HepG2 (cell line): ENCODE data around the gene METTL15. TPM values are rescaled to one million over a fixed set of nuclear protein-coding genes. Genes with fewer than 3 reads are reported as not detected.
A peak's percentile ranks its signal among the peaks of the same experiment; 100 is the strongest.

Source experiments
- ATAC-seq: fragments of 200-7000 bp; cut with Tn5 transposase; 3 replicates; pipeline ENCODE4 v1.9.1; 2020; ENCODE audit warnings: mild to moderate bottlenecking, moderate library complexity
- BruUV-seq: library from RNA; stranded (reverse); fragments of 400-500 nt; replicated peaks from 2 replicates; lab custom pipeline; 2021; lab: Mats Ljungman, UMichigan
- CTCF ChIA-PET: fragments of 300-600 bp; formaldehyde crosslinking; extraction: SDS; loops from one replicate; lab custom pipeline; 2021; ENCODE audit warnings: low total read pairs, inconsistent platforms, low intra/inter-chr PET ratio; lab: Yijun Ruan, JAX
- POLR2A ChIA-PET: fragments of 350-600 bp; sonication (Branson Sonifier 250); formaldehyde crosslinking; loops from one replicate; lab custom pipeline; 2020; ENCODE audit warnings: antibody characterized with exemption, inconsistent platforms; lab: Yijun Ruan, JAX
- DNase-seq: peaks from one replicate; pipeline ENCODE4 v3.0.0-alpha.2; 2015; ENCODE audit warnings: low spot score
- FAIRE-seq: peaks from 3 replicates; lab custom pipeline; 2011; peaks lifted over from hg19 to GRCh38; lab: Jason Lieb, UNC
- H2AFZ ChIP-seq: one replicate; pipeline ENCODE4 v1.6.1; 2011; ENCODE audit warnings: low read length, inconsistent platforms
- H3K27ac ChIP-seq: fragments of 300-600 bp; 3 replicates; pipeline ENCODE4 v1.8.0; 2011; ENCODE audit warnings: mixed run types, mild to moderate bottlenecking, mixed read lengths, low read length, inconsistent platforms; ENCODE audit not compliant: insufficient read depth; ENCODE audit errors: extremely low read length
- H3K27me3 ChIP-seq, 2 experiments: fragments of 200-600 bp in 1 of 2; 2 replicates in 1 of 2; 3 replicates in 1 of 2; pipeline versions ENCODE4 v1.6.0 to v1.8.0; 2011; ENCODE audit warnings: low read length in 2 of 2, mild to moderate bottlenecking in 2 of 2, moderate library complexity in 2 of 2, inconsistent platforms in 1 of 2; ENCODE audit not compliant: insufficient read depth in 2 of 2, control insufficient read depth in 1 of 2
- H3K36me3 ChIP-seq, 2 experiments: fragments of 200-600 bp in 1 of 2; replicated peaks in 1 of 2; 2 replicates in 1 of 2; 3 replicates in 1 of 2; pipeline versions ENCODE4 v1.5.1 to v1.8.0; 2011; ENCODE audit warnings: low read length in 2 of 2, inconsistent platforms in 1 of 2; ENCODE audit not compliant: insufficient read depth in 2 of 2, control insufficient read depth in 1 of 2
- H3K4me1 ChIP-seq: 2 replicates; pipeline ENCODE4 v1.5.1; 2012; ENCODE audit warnings: low read length, inconsistent platforms; ENCODE audit not compliant: insufficient read depth
- H3K4me2 ChIP-seq: 2 replicates; pipeline ENCODE4 v1.6.0; 2011; ENCODE audit warnings: low read depth, low read length, inconsistent platforms
- H3K4me3 ChIP-seq, 3 experiments: fragments of 200-600 bp in 1 of 3; sonication (generic), shearing (Covaris generic) in 1 of 3; replicated peaks in 1 of 3; 2 replicates each; pipeline ENCODE4 v1.5.1; 2011 to 2016; ENCODE audit warnings: low read length in 3 of 3, inconsistent platforms in 2 of 3, low read depth in 2 of 3, mild to moderate bottlenecking in 2 of 3, control low read depth in 1 of 3, mixed read lengths in 1 of 3; ENCODE audit not compliant: insufficient read depth in 1 of 3
- H3K79me2 ChIP-seq: one replicate; pipeline ENCODE4 v1.6.1; 2011; ENCODE audit warnings: low read length, inconsistent platforms; ENCODE audit not compliant: insufficient read depth
- H3K9ac ChIP-seq: 2 replicates; pipeline ENCODE4 v1.6.0; 2011; ENCODE audit warnings: mild to moderate bottlenecking, low read depth, low read length, inconsistent platforms; ENCODE audit not compliant: insufficient read depth
- H3K9me3 ChIP-seq: 2 replicates; pipeline ENCODE4 v1.5.1; 2012; ENCODE audit warnings: mild to moderate bottlenecking, low read length
- H4K20me1 ChIP-seq: 2 replicates; pipeline ENCODE4 v1.6.0; 2011; ENCODE audit warnings: inconsistent platforms, mild to moderate bottlenecking, low read length, moderate library complexity; ENCODE audit not compliant: insufficient read depth
- ATAD3A ChIP-seq: sonication (generic); formaldehyde crosslinking; IDR thresholded peaks from 2 replicates; pipeline ENCODE4 v1.4.0; 2020; ENCODE audit warnings: missing genetic modification reagents
- MEF2D ChIP-seq: sonication (generic); formaldehyde crosslinking; IDR thresholded peaks from 2 replicates; pipeline ENCODE4 v1.5.1; 2020; ENCODE audit warnings: mild to moderate bottlenecking, missing genetic modification reagents
- NFE2L2 ChIP-seq: fragments of 150-350 bp; IDR thresholded peaks from 2 replicates; pipeline ENCODE4 v1.6.1; 2014; ENCODE audit warnings: low read length
- RORA ChIP-seq: sonication (generic); formaldehyde crosslinking; IDR thresholded peaks from 2 replicates; pipeline ENCODE4 v1.5.0; 2020; ENCODE audit warnings: mild to moderate bottlenecking, missing genetic modification reagents, moderate library complexity
- SMC3 ChIP-seq: IDR thresholded peaks from 2 replicates; pipeline ENCODE4 v1.6.1; 2011; ENCODE audit warnings: low read length, improper control_type of control experiment
- ZKSCAN5 ChIP-seq: sonication (generic); formaldehyde crosslinking; IDR thresholded peaks from 2 replicates; pipeline ENCODE4 v1.5.1; 2020; ENCODE audit warnings: mild to moderate bottlenecking, missing genetic modification reagents
- ZNF17 ChIP-seq: sonication (generic); formaldehyde crosslinking; IDR thresholded peaks from 2 replicates; pipeline ENCODE4 v1.5.0; 2020; ENCODE audit warnings: mild to moderate bottlenecking, missing genetic modification reagents
- WGBS: methylation state at CpG from one replicate; pipeline ENCODE4 v1.1.6; 2017; ENCODE audit warnings: low lambda C conversion rate; 5-methylcytosine and 5-hydroxymethylcytosine counted together
- in situ Hi-C: cut with HindIII; loops from 2 replicates; pipeline ENCODE4 v1.10.0; 2017; ENCODE audit warnings: low pct_unique_long_range_greater_than_20kb; ENCODE audit not compliant: extremely low pct_ligation_motif_present
- intact Hi-C: fragments of 100-400 bp; cut with micrococcal nuclease; formaldehyde crosslinking; loops from one replicate; pipeline ENCODE4 v1.10.0; 2022; ENCODE audit not compliant: unreplicated experiment
- polyA plus RNA-seq, 8 experiments: library from polyadenylated mRNA; depleted of rRNA in 3 of 8; stranded (reverse) in 7 of 8; unstranded in 1 of 8; fragments of >200 nt; fragmentation: Illumina TruSeq in 4 of 8; extraction: Trizol in 4 of 8; gene quantifications; 2 replicates each; pipeline versions ENCODE4 v1.2.1 to v1.2.3, GENCODE V29; 2011 to 2016; ENCODE audit warnings: low read depth in 4 of 8, missing spikeins in 1 of 8, mixed read lengths in 1 of 8; ENCODE audit not compliant: insufficient read depth in 1 of 8
- total RNA-seq, 5 experiments: library from RNA; depleted of rRNA; stranded (reverse); fragments of >200 nt; fragmentation: Illumina TruSeq; extraction: Trizol; gene quantifications; 2 replicates each; pipeline ENCODE4 v1.2.3, GENCODE V29; 2016; ENCODE audit warnings: low read depth in 1 of 5

METTL15 gene
- total and polyA plus RNA-seq, 2 of the 13 experiments (the other 11 are each of a cell fraction or from before 2014, with no cell fraction given) = 6.5 to 14.0 TPM

DNA sequence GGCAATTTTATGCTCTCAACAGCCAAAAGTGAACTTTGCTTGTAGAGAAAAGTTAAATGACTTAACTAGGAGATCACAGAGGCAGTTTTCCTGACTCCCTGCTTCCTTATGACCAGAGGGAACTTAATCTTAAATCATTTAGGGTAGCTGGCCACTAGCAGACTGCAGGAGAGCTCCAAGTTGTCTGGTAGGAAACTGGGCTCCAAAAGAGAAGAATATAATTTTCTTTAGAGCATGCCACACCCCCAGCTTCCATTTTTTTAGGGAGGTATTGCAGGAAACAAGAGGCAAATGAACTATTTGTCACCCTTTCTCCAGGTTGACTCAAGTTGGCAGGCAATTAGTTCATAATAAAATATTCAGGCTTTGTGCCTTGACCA lies 2.6 kb downstream of the METTL15 start:
- H3K79me2 ChIP-seq = peaks cover 65% of the 10 kb centered on the region
- POLR2A ChIA-PET = no interaction called here
- intact Hi-C loops = no loop called here

DNA sequence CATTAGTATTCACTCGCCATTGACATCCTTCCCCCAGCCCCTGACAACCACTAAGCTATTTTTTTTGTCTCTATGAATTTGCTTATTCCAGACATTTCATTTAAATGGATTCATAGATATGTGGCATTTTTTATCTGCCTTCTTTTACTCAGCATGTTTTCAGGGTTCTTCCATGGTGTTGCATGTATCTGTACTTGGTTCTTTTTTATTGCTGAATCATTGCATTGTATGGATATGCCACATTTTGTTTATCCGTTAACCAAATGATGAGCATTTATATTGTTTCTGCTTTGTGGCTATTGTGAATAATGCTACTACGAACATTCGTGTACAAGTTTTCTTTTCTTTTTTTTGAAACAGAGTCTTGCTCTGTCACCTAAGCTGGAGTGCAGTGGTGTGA lies 5.9 kb downstream of the METTL15 start:
- H3K79me2 ChIP-seq = peaks cover 38% of the 10 kb centered on the region
- H3K9me3 ChIP-seq = no peaks in the 10 kb centered on the region

More for the DNA sequence above, 2.6 kb downstream of the METTL15 start:
- TF ChIP-seq SMC3 (no peak), RORA (CRISPR knock-in tag) (no peak), MEF2D (no peak), ATAD3A (no peak)
- in situ Hi-C loops = no loop called here
- CTCF ChIA-PET = no interaction called here
- no TSS peak for BruUV-seq
- peak overlapping the region; percentile 76 to 89 (median 84) for H3K4me3 ChIP-seq
- no peaks in the 10 kb centered on the region for H4K20me1 ChIP-seq
- H3K36me3 ChIP-seq = peaks cover 0 to 7% of the 10 kb centered on the region in 2 experiments; a peak in 3 of 5 replicates
- ATAC-seq (no peak), FAIRE-seq (no peak), DNase-seq (no peak)
- peaks cover 40% of the 10 kb centered on the region for H3K4me1 ChIP-seq
- peak overlapping the region; percentile 88 for H3K9ac ChIP-seq
- no peaks in the 10 kb centered on the region for H3K9me3 ChIP-seq
- peak overlapping the region; percentile 81 for H2AFZ ChIP-seq
- H3K27me3 ChIP-seq = no peaks in the 10 kb centered on the region; a peak in 1 of 5 replicates
- peak overlapping the region; percentile 83 for H3K27ac ChIP-seq
- peak overlapping the region; percentile 74 for H3K4me2 ChIP-seq

More for the DNA sequence above, 5.9 kb downstream of the METTL15 start:
- no peak overlapping the region for H3K27ac ChIP-seq
- CTCF ChIA-PET = no interaction called here
- H3K36me3 ChIP-seq = peaks cover 0 to 7% of the 10 kb centered on the region in 2 experiments; a peak in 3 of 5 replicates
- H4K20me1 ChIP-seq = no peaks in the 10 kb centered on the region
- ATAC-seq = no peak
- H2AFZ ChIP-seq = no peak overlapping the region
- 99% methylated on average over 4 of the region's 4 CpGs for WGBS
- BruUV-seq = no TSS peak
- DNase-seq = no peak
- intact Hi-C loops = no loop called here
- in situ Hi-C loops = no loop called here
- no peak for FAIRE-seq
- no peak overlapping the region for H3K4me3 ChIP-seq
- no peak overlapping the region for H3K9ac ChIP-seq
- no peak for TF ChIP-seq ZKSCAN5 (CRISPR knock-in tag)
- no peak for TF ChIP-seq ZNF17 (CRISPR knock-in tag)
- peak; percentile 43; the same call in 1 of the 2 replicates for TF ChIP-seq NFE2L2
- POLR2A ChIA-PET = no interaction called here
- H3K27me3 ChIP-seq = no peaks in the 10 kb centered on the region; a peak in 1 of 5 replicates
- no peak overlapping the region for H3K4me2 ChIP-seq
- peaks cover 26% of the 10 kb centered on the region for H3K4me1 ChIP-seq
